ENCODE measurements around the gene PRRG4. TPM values are rescaled to one million over a fixed set of nuclear protein-coding genes. Genes with fewer than 3 reads are reported as not detected.

PRRG4 gene
- total RNA-seq, 1 experiment from 2014 or later, result 0.87 TPM

DNA sequence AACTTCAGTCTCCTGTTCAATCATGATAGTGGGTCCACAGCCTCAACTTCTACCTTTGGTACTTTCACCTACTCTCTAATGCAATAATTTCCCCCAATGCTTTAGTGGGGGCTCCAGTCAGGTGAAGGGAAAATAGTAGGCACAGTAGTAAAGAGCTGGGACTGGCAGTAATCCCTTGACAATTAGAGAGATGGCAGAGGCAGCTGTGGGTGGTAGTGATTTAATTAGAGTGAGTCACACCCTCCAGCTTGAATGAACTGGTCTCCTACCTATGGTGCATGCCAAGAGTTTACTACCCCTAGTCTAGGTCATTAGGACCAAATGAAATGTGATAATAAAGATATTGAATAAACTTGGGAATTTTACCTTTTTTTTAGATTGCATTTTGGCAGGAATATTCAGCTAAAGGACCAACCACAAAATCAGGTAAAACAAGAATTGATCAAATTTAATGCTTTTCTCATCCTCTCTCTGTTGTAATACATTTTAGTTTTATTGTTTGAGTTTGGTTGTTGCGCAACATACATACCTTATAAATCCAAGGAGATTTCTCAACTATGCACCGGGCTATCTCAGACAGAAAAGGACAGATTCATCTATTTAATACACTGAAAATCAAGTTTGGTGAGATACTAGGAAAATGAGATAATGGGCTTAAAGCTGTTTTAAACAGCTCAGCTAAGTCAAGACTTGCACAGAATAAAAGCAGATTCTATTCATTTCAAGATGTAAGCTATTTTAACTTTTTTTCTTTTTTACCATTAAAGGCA lies 9.0 kb downstream of the PRRG4 start (continued):
- TF ChIP-seq, protein P1, sequence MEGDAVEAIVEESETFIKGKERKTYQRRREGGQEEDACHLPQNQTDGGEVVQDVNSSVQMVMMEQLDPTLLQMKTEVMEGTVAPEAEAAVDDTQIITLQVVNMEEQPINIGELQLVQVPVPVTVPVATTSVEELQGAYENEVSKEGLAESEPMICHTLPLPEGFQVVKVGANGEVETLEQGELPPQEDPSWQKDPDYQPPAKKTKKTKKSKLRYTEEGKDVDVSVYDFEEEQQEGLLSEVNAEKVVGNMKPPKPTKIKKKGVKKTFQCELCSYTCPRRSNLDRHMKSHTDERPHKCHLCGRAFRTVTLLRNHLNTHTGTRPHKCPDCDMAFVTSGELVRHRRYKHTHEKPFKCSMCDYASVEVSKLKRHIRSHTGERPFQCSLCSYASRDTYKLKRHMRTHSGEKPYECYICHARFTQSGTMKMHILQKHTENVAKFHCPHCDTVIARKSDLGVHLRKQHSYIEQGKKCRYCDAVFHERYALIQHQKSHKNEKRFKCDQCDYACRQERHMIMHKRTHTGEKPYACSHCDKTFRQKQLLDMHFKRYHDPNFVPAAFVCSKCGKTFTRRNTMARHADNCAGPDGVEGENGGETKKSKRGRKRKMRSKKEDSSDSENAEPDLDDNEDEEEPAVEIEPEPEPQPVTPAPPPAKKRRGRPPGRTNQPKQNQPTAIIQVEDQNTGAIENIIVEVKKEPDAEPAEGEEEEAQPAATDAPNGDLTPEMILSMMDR (IDR thresholded peaks at IDR 0.05), result no peak
- TF ChIP-seq TP53 (CRISPR knock-in tag; IDR thresholded peaks at IDR 0.05) (no peak), SMAD4 (CRISPR knock-in tag; IDR thresholded peaks at IDR 0.05) (no peak)
- TF ChIP-seq, protein P2, sequence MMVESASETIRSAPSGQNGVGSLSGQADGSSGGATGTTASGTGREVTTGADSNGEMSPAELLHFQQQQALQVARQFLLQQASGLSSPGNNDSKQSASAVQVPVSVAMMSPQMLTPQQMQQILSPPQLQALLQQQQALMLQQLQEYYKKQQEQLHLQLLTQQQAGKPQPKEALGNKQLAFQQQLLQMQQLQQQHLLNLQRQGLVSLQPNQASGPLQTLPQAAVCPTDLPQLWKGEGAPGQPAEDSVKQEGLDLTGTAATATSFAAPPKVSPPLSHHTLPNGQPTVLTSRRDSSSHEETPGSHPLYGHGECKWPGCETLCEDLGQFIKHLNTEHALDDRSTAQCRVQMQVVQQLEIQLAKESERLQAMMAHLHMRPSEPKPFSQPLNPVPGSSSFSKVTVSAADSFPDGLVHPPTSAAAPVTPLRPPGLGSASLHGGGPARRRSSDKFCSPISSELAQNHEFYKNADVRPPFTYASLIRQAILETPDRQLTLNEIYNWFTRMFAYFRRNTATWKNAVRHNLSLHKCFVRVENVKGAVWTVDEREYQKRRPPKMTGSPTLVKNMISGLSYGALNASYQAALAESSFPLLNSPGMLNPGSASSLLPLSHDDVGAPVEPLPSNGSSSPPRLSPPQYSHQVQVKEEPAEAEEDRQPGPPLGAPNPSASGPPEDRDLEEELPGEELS (CRISPR knock-in tag; IDR thresholded peaks at IDR 0.05), result no peak

DNA sequence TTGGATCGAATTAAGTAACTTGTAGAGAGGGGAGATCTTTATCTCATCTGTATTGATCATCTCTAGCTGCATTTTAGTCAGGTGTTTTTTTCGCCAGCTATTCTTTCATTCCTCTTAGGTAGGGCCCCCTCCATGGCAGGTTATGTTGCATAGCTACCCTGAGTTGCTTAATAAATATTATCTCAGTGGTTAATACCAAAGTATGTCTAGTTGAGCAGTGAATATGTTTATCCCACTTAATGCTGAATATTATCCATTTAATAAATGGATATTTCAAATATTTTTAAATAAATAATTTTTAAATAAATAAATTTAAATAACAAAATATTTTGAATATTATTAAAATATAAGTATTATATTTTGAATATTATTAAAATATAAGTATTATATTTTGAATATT lies 9.6 kb downstream of the PRRG4 start:
- CTCF ChIA-PET, result interaction anchor here (1.3 kb wide), 1 partner anchor 54 kb away, joined by 4 read pairs; the partner anchor contains the start of gene QSER1
- no peaks in the 10 kb centered on the region for H3K9me3 Mint-ChIP-seq
- H3K27me3 Mint-ChIP-seq (ENCODE audit: low read depth), result no peaks in the 10 kb centered on the region
- H3K4me3 Mint-ChIP-seq, result no peak overlapping the region
- H3K27ac Mint-ChIP-seq, result no peak overlapping the region
- ATAC-seq, result no peak
- 0 out of 2 replicates have a peak, but pooled peaks cover 7% of the 10 kb centered on the region for H3K4me1 Mint-ChIP-seq
- TF ChIP-seq SMAD3 (CRISPR knock-in tag; IDR thresholded peaks at IDR 0.05; ENCODE audit: borderline replicate concordance) (no peak), ZNF416 (CRISPR knock-in tag; IDR thresholded peaks at IDR 0.05) (no peak), CREB1 (CRISPR knock-in tag; IDR thresholded peaks at IDR 0.05) (no peak), MXD4 (CRISPR knock-in tag; IDR thresholded peaks at IDR 0.05; ENCODE audit: borderline replicate concordance) (no peak), FOXP1 (CRISPR knock-in tag; IDR thresholded peaks at IDR 0.05; ENCODE audit: borderline replicate concordance) (no peak), HMGA2 (CRISPR knock-in tag; IDR thresholded peaks at IDR 0.05) (peak; percentile 95), FOXK1 (CRISPR knock-in tag; IDR thresholded peaks at IDR 0.05) (no peak)
- TF ChIP-seq, protein P3, sequence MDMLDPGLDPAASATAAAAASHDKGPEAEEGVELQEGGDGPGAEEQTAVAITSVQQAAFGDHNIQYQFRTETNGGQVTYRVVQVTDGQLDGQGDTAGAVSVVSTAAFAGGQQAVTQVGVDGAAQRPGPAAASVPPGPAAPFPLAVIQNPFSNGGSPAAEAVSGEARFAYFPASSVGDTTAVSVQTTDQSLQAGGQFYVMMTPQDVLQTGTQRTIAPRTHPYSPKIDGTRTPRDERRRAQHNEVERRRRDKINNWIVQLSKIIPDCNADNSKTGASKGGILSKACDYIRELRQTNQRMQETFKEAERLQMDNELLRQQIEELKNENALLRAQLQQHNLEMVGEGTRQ (CRISPR knock-in tag; IDR thresholded peaks at IDR 0.05), result no peak
- TF ChIP-seq, protein P4, sequence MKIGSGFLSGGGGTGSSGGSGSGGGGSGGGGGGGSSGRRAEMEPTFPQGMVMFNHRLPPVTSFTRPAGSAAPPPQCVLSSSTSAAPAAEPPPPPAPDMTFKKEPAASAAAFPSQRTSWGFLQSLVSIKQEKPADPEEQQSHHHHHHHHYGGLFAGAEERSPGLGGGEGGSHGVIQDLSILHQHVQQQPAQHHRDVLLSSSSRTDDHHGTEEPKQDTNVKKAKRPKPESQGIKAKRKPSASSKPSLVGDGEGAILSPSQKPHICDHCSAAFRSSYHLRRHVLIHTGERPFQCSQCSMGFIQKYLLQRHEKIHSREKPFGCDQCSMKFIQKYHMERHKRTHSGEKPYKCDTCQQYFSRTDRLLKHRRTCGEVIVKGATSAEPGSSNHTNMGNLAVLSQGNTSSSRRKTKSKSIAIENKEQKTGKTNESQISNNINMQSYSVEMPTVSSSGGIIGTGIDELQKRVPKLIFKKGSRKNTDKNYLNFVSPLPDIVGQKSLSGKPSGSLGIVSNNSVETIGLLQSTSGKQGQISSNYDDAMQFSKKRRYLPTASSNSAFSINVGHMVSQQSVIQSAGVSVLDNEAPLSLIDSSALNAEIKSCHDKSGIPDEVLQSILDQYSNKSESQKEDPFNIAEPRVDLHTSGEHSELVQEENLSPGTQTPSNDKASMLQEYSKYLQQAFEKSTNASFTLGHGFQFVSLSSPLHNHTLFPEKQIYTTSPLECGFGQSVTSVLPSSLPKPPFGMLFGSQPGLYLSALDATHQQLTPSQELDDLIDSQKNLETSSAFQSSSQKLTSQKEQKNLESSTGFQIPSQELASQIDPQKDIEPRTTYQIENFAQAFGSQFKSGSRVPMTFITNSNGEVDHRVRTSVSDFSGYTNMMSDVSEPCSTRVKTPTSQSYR (CRISPR knock-in tag; IDR thresholded peaks at IDR 0.05), result no peak
- H3K36me3 Mint-ChIP-seq, result no peaks in the 10 kb centered on the region; the same call in 1 of the 2 replicates
- no peak for DNase-seq (ENCODE audit: low spot score)
- POLR2A ChIA-PET, result no interaction called here

DNA sequence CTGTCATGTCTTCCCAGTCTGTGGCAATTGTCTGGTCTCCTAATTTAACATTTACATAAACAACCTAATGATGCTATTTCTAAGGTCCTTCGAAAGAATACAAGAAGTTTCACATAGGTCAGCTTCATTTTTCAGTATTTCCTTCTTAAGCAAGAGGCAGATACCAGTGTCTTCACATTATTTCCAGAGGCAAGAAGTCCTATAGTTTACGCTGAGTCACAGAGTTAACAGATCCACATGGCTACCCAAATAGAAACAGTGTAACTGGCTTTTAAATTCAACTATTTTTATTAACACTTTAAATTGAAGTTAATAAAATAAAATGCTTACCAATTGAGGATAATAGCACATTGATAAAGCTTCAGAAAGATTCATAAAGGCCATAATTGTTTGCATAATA lies 10.9 kb downstream of the PRRG4 start:
- Mint-ChIP-seq H3K27me3 (ENCODE audit: low read depth) (no peaks in the 10 kb centered on the region), H3K4me1 (0 out of 2 replicates have a peak, but pooled peaks cover 2% of the 10 kb centered on the region), H3K4me3 (no peak overlapping the region), H3K9me3 (no peaks in the 10 kb centered on the region), H3K36me3 (no peaks in the 10 kb centered on the region), H3K27ac (no peak overlapping the region)
- ATAC-seq (no peak), DNase-seq (ENCODE audit: low spot score) (no peak)
- CTCF ChIA-PET, result interaction anchor here (0.6 to 1.2 kb wide), 4 partner anchors 10 to 225 kb away, joined by 3 to 5 read pairs (median 4); partner anchors contain the start of genes DEPDC7 and PRRG4
- POLR2A ChIA-PET, result no interaction called here
- TF ChIP-seq TP53 (CRISPR knock-in tag; IDR thresholded peaks at IDR 0.05) (no peak), HMGA2 (CRISPR knock-in tag; IDR thresholded peaks at IDR 0.05) (no peak), GRHL2 (CRISPR knock-in tag; IDR thresholded peaks at IDR 0.05; ENCODE audit: insufficient replicate concordance, severe bottlenecking) (no peak), TEAD1 (CRISPR knock-in tag; IDR thresholded peaks at IDR 0.05) (no peak)
- TF ChIP-seq, protein P3 (CRISPR knock-in tag; IDR thresholded peaks at IDR 0.05), result no peak
- TF ChIP-seq, protein P5, sequence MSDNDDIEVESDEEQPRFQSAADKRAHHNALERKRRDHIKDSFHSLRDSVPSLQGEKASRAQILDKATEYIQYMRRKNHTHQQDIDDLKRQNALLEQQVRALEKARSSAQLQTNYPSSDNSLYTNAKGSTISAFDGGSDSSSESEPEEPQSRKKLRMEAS (CRISPR knock-in tag; IDR thresholded peaks at IDR 0.05), result no peak
- TF ChIP-seq, protein P6, sequence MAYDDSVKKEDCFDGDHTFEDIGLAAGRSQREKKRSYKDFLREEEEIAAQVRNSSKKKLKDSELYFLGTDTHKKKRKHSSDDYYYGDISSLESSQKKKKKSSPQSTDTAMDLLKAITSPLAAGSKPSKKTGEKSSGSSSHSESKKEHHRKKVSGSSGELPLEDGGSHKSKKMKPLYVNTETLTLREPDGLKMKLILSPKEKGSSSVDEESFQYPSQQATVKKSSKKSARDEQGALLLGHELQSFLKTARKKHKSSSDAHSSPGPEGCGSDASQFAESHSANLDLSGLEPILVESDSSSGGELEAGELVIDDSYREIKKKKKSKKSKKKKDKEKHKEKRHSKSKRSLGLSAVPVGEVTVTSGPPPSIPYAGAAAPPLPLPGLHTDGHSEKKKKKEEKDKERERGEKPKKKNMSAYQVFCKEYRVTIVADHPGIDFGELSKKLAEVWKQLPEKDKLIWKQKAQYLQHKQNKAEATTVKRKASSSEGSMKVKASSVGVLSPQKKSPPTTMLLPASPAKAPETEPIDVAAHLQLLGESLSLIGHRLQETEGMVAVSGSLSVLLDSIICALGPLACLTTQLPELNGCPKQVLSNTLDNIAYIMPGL (CRISPR knock-in tag; IDR thresholded peaks at IDR 0.05), result no peak
- TF ChIP-seq, protein P7, sequence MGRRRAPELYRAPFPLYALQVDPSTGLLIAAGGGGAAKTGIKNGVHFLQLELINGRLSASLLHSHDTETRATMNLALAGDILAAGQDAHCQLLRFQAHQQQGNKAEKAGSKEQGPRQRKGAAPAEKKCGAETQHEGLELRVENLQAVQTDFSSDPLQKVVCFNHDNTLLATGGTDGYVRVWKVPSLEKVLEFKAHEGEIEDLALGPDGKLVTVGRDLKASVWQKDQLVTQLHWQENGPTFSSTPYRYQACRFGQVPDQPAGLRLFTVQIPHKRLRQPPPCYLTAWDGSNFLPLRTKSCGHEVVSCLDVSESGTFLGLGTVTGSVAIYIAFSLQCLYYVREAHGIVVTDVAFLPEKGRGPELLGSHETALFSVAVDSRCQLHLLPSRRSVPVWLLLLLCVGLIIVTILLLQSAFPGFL (CRISPR knock-in tag; IDR thresholded peaks at IDR 0.05; ENCODE audit: borderline replicate concordance), result no peak
